H1 (cell line): Measurements from ENCODE around the gene TRIM71. TPM values are rescaled to one million over a fixed set of nuclear protein-coding genes. Genes with fewer than 3 reads are reported as not detected.

Experiments used
- CTCF ChIA-PET: fragments of 300-600 bp; sonication (Branson Sonifier 250); formaldehyde crosslinking; loops from one replicate; lab custom pipeline; 2021; ENCODE audit not compliant: partially characterized antibody; lab: Charles Lee
- POLR2A ChIA-PET: fragments of 300-600 bp; sonication (Branson Sonifier 250); formaldehyde crosslinking; loops from one replicate; lab custom pipeline; 2021; ENCODE audit warnings: inconsistent platforms; ENCODE audit not compliant: partially characterized antibody; lab: Charles Lee
- DNase-seq, 2 experiments: peaks; one replicate each; pipeline versions ENCODE4 v3.0.0 to v3.0.0-alpha.2; 2010 to 2022; ENCODE audit warnings: low spot score in 2 of 2, low read depth in 1 of 2, mixed read lengths in 1 of 2
- FAIRE-seq: peaks from 2 replicates; lab custom pipeline; 2011; peaks lifted over from hg19 to GRCh38; lab: Jason Lieb, UNC
- H2AFZ ChIP-seq: 2 replicates; pipeline ENCODE4 v1.8.1; 2012; ENCODE audit warnings: low read length, inconsistent platforms
- H2AK5ac ChIP-seq: 2 replicates; pipeline ENCODE4 v1.6.1; 2013; ENCODE audit warnings: low read depth, low read length
- H2BK120ac ChIP-seq: replicated peaks from 2 replicates; pipeline ENCODE3; 2013; ENCODE audit warnings: low read depth, low read length, inconsistent platforms
- H2BK12ac ChIP-seq: 2 replicates; pipeline ENCODE4 v1.6.1; 2013; ENCODE audit warnings: low read depth, low read length
- H2BK15ac ChIP-seq: 2 replicates; pipeline ENCODE4 v1.6.1; 2013; ENCODE audit warnings: low read length
- H2BK20ac ChIP-seq: 2 replicates; pipeline ENCODE4 v1.6.1; 2013; ENCODE audit warnings: low read length
- H2BK5ac ChIP-seq: 2 replicates; pipeline ENCODE4 v1.6.1; 2013; ENCODE audit warnings: low read depth, low read length
- H3K14ac ChIP-seq: 2 replicates; pipeline ENCODE4 v1.6.1; 2013; ENCODE audit warnings: inconsistent platforms; ENCODE audit not compliant: insufficient read length
- H3K18ac ChIP-seq: 2 replicates; pipeline ENCODE4 v1.6.1; 2013; ENCODE audit warnings: low read length; ENCODE audit errors: extremely low read depth
- H3K23ac ChIP-seq: 2 replicates; pipeline ENCODE4 v1.6.1; 2013; ENCODE audit warnings: inconsistent platforms; ENCODE audit not compliant: insufficient read length
- H3K23me2 ChIP-seq: 2 replicates; pipeline ENCODE4 v1.6.1; 2013; ENCODE audit warnings: low read depth, low read length
- H3K27ac ChIP-seq: 2 replicates; pipeline ENCODE4 v1.6.1; 2011; ENCODE audit warnings: low read depth, low read length, inconsistent platforms
- H3K27me3 ChIP-seq, 4 experiments: replicated peaks in 1 of 4; 1 replicate in 1 of 4; 2 replicates in 3 of 4; pipeline versions ENCODE4 v1.6.1 to v1.8.1; 2011 to 2013; ENCODE audit warnings: low read length in 3 of 4, mild to moderate bottlenecking in 3 of 4, inconsistent platforms in 2 of 4, mixed read lengths in 2 of 4, moderate library complexity in 1 of 4; ENCODE audit not compliant: control insufficient read depth in 3 of 4, insufficient read depth in 3 of 4; ENCODE audit errors: extremely low read depth in 1 of 4
- H3K36me3 ChIP-seq, 4 experiments: 2 replicates each; pipeline versions ENCODE4 v1.6.1 to v1.8.1; 2011 to 2013; ENCODE audit warnings: mild to moderate bottlenecking in 4 of 4, low read length in 3 of 4, moderate library complexity in 2 of 4, control low read depth in 1 of 4, inconsistent platforms in 1 of 4; ENCODE audit not compliant: insufficient read depth in 4 of 4, control insufficient read depth in 2 of 4
- H3K4ac ChIP-seq: replicated peaks from 2 replicates; pipeline ENCODE3; 2013; ENCODE audit warnings: low read length, low read depth, mixed read lengths, inconsistent platforms; ENCODE audit not compliant: insufficient read length
- H3K4me1 ChIP-seq, 4 experiments: replicated peaks in 1 of 4; 1 replicate in 1 of 4; 2 replicates in 3 of 4; pipeline versions ENCODE4 v1.6.1 to v1.8.1; 2011 to 2013; ENCODE audit warnings: low read length in 3 of 4, inconsistent platforms in 2 of 4, mixed read lengths in 1 of 4; ENCODE audit not compliant: insufficient read depth in 4 of 4, control insufficient read depth in 3 of 4
- H3K4me2 ChIP-seq, 2 experiments: 2 replicates each; pipeline versions ENCODE4 v1.6.1 to v1.8.1; 2011 to 2013; ENCODE audit warnings: low read depth in 2 of 2, low read length in 2 of 2, control low read depth in 1 of 2, inconsistent platforms in 1 of 2, mild to moderate bottlenecking in 1 of 2; ENCODE audit not compliant: insufficient read depth in 1 of 2
- H3K4me3 ChIP-seq, 4 experiments: fragments of 200-600, 300-600 bp in 1 of 4; sonication (generic), shearing (Covaris generic), sonication (Bioruptor Twin) in 1 of 4; 2 replicates each; pipeline versions ENCODE4 v1.5.1 to v1.8.1; 2011 to 2016; ENCODE audit warnings: low read length in 4 of 4, low read depth in 3 of 4, control low read depth in 2 of 4, inconsistent platforms in 2 of 4, mild to moderate bottlenecking in 2 of 4, mixed read lengths in 1 of 4, moderate library complexity in 1 of 4; ENCODE audit not compliant: insufficient read depth in 2 of 4; ENCODE audit errors: extremely low read depth in 1 of 4
- H3K56ac ChIP-seq: replicated peaks from 2 replicates; pipeline ENCODE3; 2013; ENCODE audit warnings: low read depth, mild to moderate bottlenecking, mixed read lengths, low read length, inconsistent platforms; ENCODE audit not compliant: insufficient read length
- H3K79me1 ChIP-seq: 2 replicates; pipeline ENCODE4 v1.6.1; 2013; ENCODE audit warnings: low read depth, low read length, control low read depth
- H3K79me2 ChIP-seq, 2 experiments: 2 replicates each; pipeline versions ENCODE4 v1.6.1 to v1.8.1; 2012 to 2013; ENCODE audit warnings: low read length in 2 of 2, mild to moderate bottlenecking in 2 of 2, inconsistent platforms in 1 of 2; ENCODE audit not compliant: insufficient read depth in 2 of 2, control insufficient read depth in 1 of 2
- H3K9ac ChIP-seq, 4 experiments: replicated peaks in 1 of 4; 1 replicate in 1 of 4; 2 replicates in 3 of 4; pipeline versions ENCODE4 v1.6.1 to v1.8.1; 2011 to 2013; ENCODE audit warnings: low read depth in 3 of 4, low read length in 3 of 4, control low read depth in 2 of 4, mild to moderate bottlenecking in 2 of 4, moderate library complexity in 2 of 4, inconsistent platforms in 1 of 4; ENCODE audit errors: extremely low read depth in 1 of 4
- H3K9me3 ChIP-seq, 2 experiments: 2 replicates each; pipeline versions ENCODE4 v1.6.1 to v1.8.1; 2012 to 2013; ENCODE audit warnings: mild to moderate bottlenecking in 2 of 2, moderate library complexity in 2 of 2, control low read depth in 1 of 2, inconsistent platforms in 1 of 2, low read depth in 1 of 2, low read length in 1 of 2, mixed read lengths in 1 of 2; ENCODE audit not compliant: insufficient read depth in 2 of 2
- H4K20me1 ChIP-seq, 2 experiments: replicated peaks in 1 of 2; 2 replicates each; pipeline versions ENCODE3 to v1.8.1; 2011 to 2013; ENCODE audit warnings: inconsistent platforms in 2 of 2, low read length in 2 of 2, mild to moderate bottlenecking in 1 of 2; ENCODE audit not compliant: insufficient read depth in 2 of 2, control insufficient read depth in 1 of 2
- H4K5ac ChIP-seq: 2 replicates; pipeline ENCODE4 v1.6.1; 2013; ENCODE audit warnings: low read length, low read depth, mixed read lengths, inconsistent platforms; ENCODE audit not compliant: insufficient read length
- H4K8ac ChIP-seq: 2 replicates; pipeline ENCODE4 v1.8.0; 2013; ENCODE audit warnings: mild to moderate bottlenecking, moderate library complexity, low read length, inconsistent platforms; ENCODE audit not compliant: insufficient read depth; ENCODE audit errors: extremely low read depth
- H4K91ac ChIP-seq: replicated peaks from 2 replicates; pipeline ENCODE3; 2013; ENCODE audit warnings: low read length, mixed read lengths, inconsistent platforms; ENCODE audit not compliant: insufficient read length
- ASH2L ChIP-seq: fragments of 200-600, 300-600 bp; sonication (generic); IDR thresholded peaks from one replicate; pipeline ENCODE4 v1.7.1; 2017; ENCODE audit warnings: low read length
- E2F6 ChIP-seq: IDR thresholded peaks from 2 replicates; pipeline ENCODE4 v1.6.1; 2012; ENCODE audit warnings: inconsistent platforms
- EZH2 ChIP-seq: fragments of 200-600 bp; sonication (generic); IDR thresholded peaks from 2 replicates; pipeline ENCODE4 v1.7.1; 2012; ENCODE audit warnings: low read depth, mild to moderate bottlenecking, moderate library complexity, low read length, inconsistent platforms; ENCODE audit not compliant: severe bottlenecking
- GTF2F1 ChIP-seq: IDR thresholded peaks from 2 replicates; pipeline ENCODE4 v1.6.1; 2012; ENCODE audit warnings: low read depth, low read length, improper control_type of control experiment, borderline replicate concordance
- HDAC6 ChIP-seq: IDR thresholded peaks from one replicate; pipeline ENCODE4 v1.7.1; 2012; ENCODE audit warnings: low read depth, mild to moderate bottlenecking, inconsistent platforms, low read length, moderate library complexity
- POLR2A ChIP-seq, 2 experiments: IDR thresholded peaks; 1 replicate in 1 of 2; 2 replicates in 1 of 2; pipeline ENCODE4 v1.6.1; 2011; ENCODE audit warnings: low read depth in 2 of 2, low read length in 2 of 2, mild to moderate bottlenecking in 2 of 2; ENCODE audit errors: control extremely low read depth in 1 of 2
- WGBS, 2 experiments: shearing (Covaris generic) in 1 of 2; methylation state at CpG; one replicate each; pipeline versions ENCODE4 v1.1.6 to v1.1.7; 2013 to 2015; ENCODE audit warnings: low lambda C conversion rate in 2 of 2, mixed read lengths in 2 of 2, inconsistent platforms in 1 of 2, low coverage in 1 of 2, missing lambda C conversion rate in 1 of 2; ENCODE audit not compliant: insufficient replicate concordance in 2 of 2, insufficient coverage in 1 of 2, insufficient read length in 1 of 2; ENCODE audit errors: extremely low coverage in 1 of 2, missing lambda C conversion rate in 1 of 2; 5-methylcytosine and 5-hydroxymethylcytosine counted together
- long read RNA-seq, 2 experiments: library from RNA in 1 of 2; library from capped mRNA in 1 of 2; stranded (forward); transcript quantifications; one replicate each; pipeline ENCODE4 v2.0.0, GENCODE V29; 2021; ENCODE audit warnings: inconsistent platforms in 1 of 2
- polyA minus RNA-seq, 3 experiments: library from RNA; depleted of rRNA, polyadenylated mRNA; stranded (reverse); fragments of >200 nt; gene quantifications; 1 replicate in 2 of 3; 2 replicates in 1 of 3; pipeline ENCODE4 v1.2.3, GENCODE V29; 2011
- polyA plus RNA-seq, 7 experiments: library from polyadenylated mRNA; depleted of rRNA in 3 of 7; stranded (reverse) in 5 of 7; unstranded in 2 of 7; fragments of >200 nt in 5 of 7; fragments of 200-250 nt in 2 of 7; gene quantifications; 1 replicate in 5 of 7; 2 replicates in 1 of 7; 4 replicates in 1 of 7; pipeline versions ENCODE4 v1.2.1 to v1.2.3, GENCODE V29; 2011 to 2013; ENCODE audit warnings: missing spikeins in 2 of 7, mixed read lengths in 2 of 7
- total RNA-seq: library from RNA; stranded (reverse); fragmentation: NEBNext Ultra II Directional; extraction: Animal tissue kit (Norgen Biotek cat#: 25700); gene quantifications from 2 replicates; pipeline ENCODE4 v1.2.1, GENCODE V29; 2021
- TF ChIP-seq, protein P1 (sequence below): IDR thresholded peaks from 2 replicates; pipeline ENCODE4 v1.6.1; 2011; ENCODE audit warnings: low read depth, mild to moderate bottlenecking, low read length; ENCODE audit not compliant: insufficient read depth

The TRIM71 gene
- total RNA-seq (293 and 296 TPM in 2 replicates), polyA plus RNA-seq (2011; rRNA removed) (53.7 and 69.5 TPM in 2 replicates), polyA minus RNA-seq (2011; rRNA and poly(A)+ RNA removed) (269 and 275 TPM in 2 replicates)
- 68.9 TPM for polyA plus RNA-seq (2011; cell fraction: cytosol; rRNA removed)
- 102 TPM for polyA plus RNA-seq (2011; cell fraction: nucleus; rRNA removed)
- 85.2 to 149 TPM (median 103 TPM) in 4 replicates for polyA plus RNA-seq (2012, experiment 1 of 2)
- 12.6 TPM for polyA plus RNA-seq (2012, experiment 2 of 2)
- 97.8 TPM for polyA plus RNA-seq (2013, experiment 1 of 2)
- 89.4 TPM for polyA plus RNA-seq (2013, experiment 2 of 2)
- polyA minus RNA-seq (2011; cell fraction: cytosol; rRNA and poly(A)+ RNA removed) = 280 TPM
- 319 TPM for polyA minus RNA-seq (2011; cell fraction: nucleus; rRNA and poly(A)+ RNA removed)
- long read RNA-seq, experiment 1, full-length matches to known transcripts = 1 of 122 reads
- long read RNA-seq, experiment 1, partial matches to known transcripts = 120 of 122 reads
- long read RNA-seq, experiment 1, other reads (novel, unspliced or antisense) = 1 of 122 reads
- long read RNA-seq, experiment 2, partial matches to known transcripts = 0 of 4 reads
- long read RNA-seq, experiment 2, other reads (novel, unspliced or antisense) = 4 of 4 reads

- DNase-seq = no peak
- 0 out of 2 replicates have a peak within 1 kb of the TSS, but pooled peaks have one; percentile 46 for H2BK15ac ChIP-seq
- no peak for FAIRE-seq
- CTCF ChIA-PET = interaction anchor here (4.5 kb wide), 1 partner anchor 36 kb away, joined by 25 read pairs; no protein-coding TSS in a partner anchor
- H3K9ac ChIP-seq = peak within 1 kb of the TSS; percentile 92 to 99 (median 94)
- H4K8ac ChIP-seq = peak within 1 kb of the TSS; percentile 96
- peak within 1 kb of the TSS; percentile 95 for H3K27ac ChIP-seq
- H2AK5ac ChIP-seq = peak within 1 kb of the TSS; percentile 69; the same call in 1 of the 2 replicates
- peak within 1 kb of the TSS; percentile 51; the same call in 1 of the 2 replicates for H2BK12ac ChIP-seq
- H3K18ac ChIP-seq = peak within 1 kb of the TSS; percentile 99
- H2BK20ac ChIP-seq = no peak within 1 kb of the TSS
- peak within 1 kb of the TSS; percentile 98 for H2BK5ac ChIP-seq
- H3K56ac ChIP-seq = peak within 1 kb of the TSS; percentile 94
- POLR2A ChIA-PET = interaction anchor here (0.6 to 15.1 kb wide), 29 partner anchors 9 to 217 kb away, joined by 3 to 230 read pairs (median 5); no protein-coding TSS in a partner anchor
- peaks cover 9 to 27% (median 11%) of the 10 kb centered on the region in 4 experiments; a peak in 6 of 7 replicates for H3K4me1 ChIP-seq
- peak within 1 kb of the TSS; percentile 88 to 98 (median 94) for H3K4me3 ChIP-seq
- peaks cover 57 to 95% of the 10 kb centered on the region in 2 experiments for H3K79me2 ChIP-seq
- peaks cover 24 to 54% (median 34%) of the 10 kb centered on the region in 4 experiments for H3K36me3 ChIP-seq
- H2BK120ac ChIP-seq = peak within 1 kb of the TSS; percentile 77
- H3K23ac ChIP-seq = peak within 1 kb of the TSS; percentile 18
- peak within 1 kb of the TSS; percentile 97 for H4K5ac ChIP-seq
- WGBS, 2 experiments = 2% methylated on average over 50 of the region's 59 CpGs; no CpG with 5 or more reads in 1 of the 2 experiments
- H3K14ac ChIP-seq = no peak within 1 kb of the TSS
- H3K4ac ChIP-seq = peak within 1 kb of the TSS; percentile 94
- peak within 1 kb of the TSS; percentile 99 for H4K91ac ChIP-seq
- H2AFZ ChIP-seq = no peak within 1 kb of the TSS
- H3K4me2 ChIP-seq = peak within 1 kb of the TSS; percentile 93 to 96
- H3K27me3 ChIP-seq = no peaks in the 10 kb centered on the region
- H4K20me1 ChIP-seq = peaks cover 18% of the 10 kb centered on the region in 2 experiments
- H3K79me1 ChIP-seq = no peaks in the 10 kb centered on the region; the same call in 1 of the 2 replicates
- no peaks in the 10 kb centered on the region for H3K9me3 ChIP-seq
- H3K23me2 ChIP-seq = peaks cover 9% of the 10 kb centered on the region; the same call in 1 of the 2 replicates
- TF ChIP-seq, protein P1, sequence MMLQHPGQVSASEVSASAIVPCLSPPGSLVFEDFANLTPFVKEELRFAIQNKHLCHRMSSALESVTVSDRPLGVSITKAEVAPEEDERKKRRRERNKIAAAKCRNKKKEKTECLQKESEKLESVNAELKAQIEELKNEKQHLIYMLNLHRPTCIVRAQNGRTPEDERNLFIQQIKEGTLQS = no peak
- TF ChIP-seq HDAC6 (no peak), ASH2L (no peak), E2F6 (no peak), POLR2A (IDR thresholded peaks at IDR 0.05; ENCODE audit: control extremely low read depth in 1 of 2, low read depth in 2 of 2, low read length in 2 of 2) (peak in 1 of 2 experiments; percentile 65; a peak in 1 of 3 replicates), EZH2 (no peak), GTF2F1 (no peak)
These were observed at the start of gene TRIM71 for GRCh38 chr3:32817558-32818228. Gene TRIM71, plus strand, starts transcription at chr3:32817997. Its CDS starts 84 bp downstream, at chr3:32818081.
